HEK293 (cell line): ENCODE data around the gene FMNL1.

ENCODE experiments used
- BCL6B ChIP-seq: fragments of 450-650 bp; formaldehyde crosslinking; IDR thresholded peaks from 2 replicates; pipeline ENCODE4 v1.5.1; 2017; ENCODE audit warnings: missing biosample characterization, missing genetic modification characterization
- GLI2 ChIP-seq: fragments of 450-650 bp; formaldehyde crosslinking; IDR thresholded peaks from 2 replicates; pipeline ENCODE4; 2017; ENCODE audit warnings: missing biosample characterization, missing genetic modification characterization, low read depth, borderline replicate concordance
- HOXA7 ChIP-seq: sonication (generic); formaldehyde crosslinking; IDR thresholded peaks from 2 replicates; pipeline ENCODE4 v1.8.1; 2022; ENCODE audit warnings: missing genetic modification reagents, borderline replicate concordance
- KLF10 ChIP-seq: fragments of 450-650 bp; IDR thresholded peaks from 2 replicates; pipeline ENCODE4 v1.5.1; 2018; ENCODE audit warnings: missing biosample characterization, mild to moderate bottlenecking, missing genetic modification characterization
- KLF16 ChIP-seq: fragments of 450-650 bp; formaldehyde crosslinking; IDR thresholded peaks from 2 replicates; pipeline ENCODE4 v1.5.1; 2017; ENCODE audit warnings: missing biosample characterization, missing genetic modification characterization
- OSR2 ChIP-seq: fragments of 450-650 bp; formaldehyde crosslinking; IDR thresholded peaks from 2 replicates; pipeline ENCODE4 v1.5.1; 2016; ENCODE audit warnings: missing biosample characterization, missing genetic modification characterization
- PRDM2 ChIP-seq: fragments of 450-650 bp; formaldehyde crosslinking; IDR thresholded peaks from 2 replicates; pipeline ENCODE4 v1.5.1; 2016; ENCODE audit warnings: missing biosample characterization, missing genetic modification characterization, borderline replicate concordance
- PRDM6 ChIP-seq: fragments of 450-650 bp; formaldehyde crosslinking; IDR thresholded peaks from 2 replicates; pipeline ENCODE4 v1.5.1; 2017; ENCODE audit warnings: missing biosample characterization, missing genetic modification characterization
- ZNF138 ChIP-seq: fragments of 450-650 bp; formaldehyde crosslinking; IDR thresholded peaks from 2 replicates; pipeline ENCODE4 v1.5.1; 2016; ENCODE audit warnings: missing biosample characterization, missing genetic modification characterization, borderline replicate concordance
- ZNF155 ChIP-seq: fragments of 450-650 bp; formaldehyde crosslinking; IDR thresholded peaks from 2 replicates; pipeline ENCODE4 v1.5.1; 2016; ENCODE audit warnings: missing biosample characterization, missing genetic modification characterization
- ZNF157 ChIP-seq: fragments of 450-650 bp; formaldehyde crosslinking; IDR thresholded peaks from 2 replicates; pipeline ENCODE4 v1.5.1; 2016; ENCODE audit warnings: missing biosample characterization, missing genetic modification characterization
- ZNF211 ChIP-seq: fragments of 450-650 bp; formaldehyde crosslinking; IDR thresholded peaks from 2 replicates; pipeline ENCODE4 v1.5.1; 2016; ENCODE audit warnings: low read depth, missing biosample characterization, missing genetic modification characterization
- ZNF23 ChIP-seq: fragments of 450-650 bp; formaldehyde crosslinking; IDR thresholded peaks from 2 replicates; pipeline ENCODE4 v1.5.1; 2016; ENCODE audit warnings: missing biosample characterization, missing genetic modification characterization, borderline replicate concordance
- ZNF280C ChIP-seq: fragments of 450-650 bp; formaldehyde crosslinking; IDR thresholded peaks from 2 replicates; pipeline ENCODE4 v1.5.1; 2016; ENCODE audit warnings: missing biosample characterization, missing genetic modification characterization
- ZNF302 ChIP-seq: fragments of 450-650 bp; formaldehyde crosslinking; IDR thresholded peaks from 2 replicates; pipeline ENCODE4 v1.5.1; 2016; ENCODE audit warnings: missing biosample characterization, missing genetic modification characterization, low read depth
- ZNF366 ChIP-seq: fragments of 450-650 bp; formaldehyde crosslinking; conservative IDR thresholded peaks from 2 replicates; pipeline ENCODE4 v1.5.1; 2016; ENCODE audit warnings: missing biosample characterization, missing genetic modification characterization
- ZNF488 ChIP-seq: fragments of 450-650 bp; formaldehyde crosslinking; IDR thresholded peaks from 2 replicates; pipeline ENCODE4 v1.5.1; 2016; ENCODE audit warnings: missing biosample characterization, missing genetic modification characterization
- ZNF530 ChIP-seq: fragments of 450-650 bp; formaldehyde crosslinking; IDR thresholded peaks from 2 replicates; pipeline ENCODE4 v1.5.1; 2016; ENCODE audit warnings: low read depth, missing biosample characterization, missing genetic modification characterization
- ZNF548 ChIP-seq: fragments of 450-650 bp; formaldehyde crosslinking; IDR thresholded peaks from 2 replicates; pipeline ENCODE4 v1.5.1; 2016; ENCODE audit warnings: missing biosample characterization, missing genetic modification characterization
- ZNF629 ChIP-seq: fragments of 450-650 bp; formaldehyde crosslinking; IDR thresholded peaks from 2 replicates; pipeline ENCODE4 v1.5.1; 2017; ENCODE audit warnings: missing biosample characterization, missing genetic modification characterization
- ZNF658 ChIP-seq: fragments of 450-650 bp; formaldehyde crosslinking; IDR thresholded peaks from 2 replicates; pipeline ENCODE4; 2016; ENCODE audit warnings: missing biosample characterization, missing genetic modification characterization
- ZNF677 ChIP-seq: fragments of 450-650 bp; IDR thresholded peaks from 2 replicates; pipeline ENCODE4 v1.5.0; 2018; ENCODE audit warnings: missing biosample characterization, mild to moderate bottlenecking, missing genetic modification characterization, moderate library complexity
- ZSCAN18 ChIP-seq: fragments of 450-650 bp; formaldehyde crosslinking; IDR thresholded peaks from 2 replicates; pipeline ENCODE4 v1.5.1; 2016; ENCODE audit warnings: missing biosample characterization, missing genetic modification characterization
- ZSCAN23 ChIP-seq: fragments of 450-650 bp; formaldehyde crosslinking; IDR thresholded peaks from 2 replicates; pipeline ENCODE4 v1.5.1; 2016; ENCODE audit warnings: missing biosample characterization, missing genetic modification characterization
- ZSCAN4 ChIP-seq: fragments of 450-650 bp; formaldehyde crosslinking; IDR thresholded peaks from 2 replicates; pipeline ENCODE4 v1.5.1; 2017; ENCODE audit warnings: missing biosample characterization, missing genetic modification characterization

The FMNL1 gene

GRCh38 chr17:45197555-45198334 lies 23.9 kb upstream of the FMNL1 start (continued):
- TF ChIP-seq KLF16 (tag by site-specific recombination), result peak; percentile 34
- no peak; the same call in 1 of the 2 replicates for TF ChIP-seq ZSCAN4 (tag by site-specific recombination)
- TF ChIP-seq PRDM6 (tag by site-specific recombination), result no peak
- TF ChIP-seq ZNF280C (tag by site-specific recombination), result no peak
- TF ChIP-seq ZNF138, result no peak
- TF ChIP-seq ZNF488, result no peak
- no peak for TF ChIP-seq PRDM2 (tag by site-specific recombination)
- TF ChIP-seq ZNF658, result no peak
- no peak; the same call in 1 of the 2 replicates for TF ChIP-seq KLF10 (tag by site-specific recombination)
- TF ChIP-seq ZNF629, result peak; percentile 52
- TF ChIP-seq OSR2 (tag by site-specific recombination), result no peak
- no peak for TF ChIP-seq ZNF677 (tag by site-specific recombination)
- no peak for TF ChIP-seq BCL6B
- TF ChIP-seq ZNF366, result no peak
- TF ChIP-seq ZNF530, result no peak
- TF ChIP-seq ZNF548, result no peak
- TF ChIP-seq ZSCAN18 (tag by site-specific recombination), result no peak
- no peak for TF ChIP-seq GLI2 (tag by site-specific recombination)
- no peak for TF ChIP-seq ZNF157 (tag by site-specific recombination)
- TF ChIP-seq ZSCAN23 (tag by site-specific recombination), result no peak
- TF ChIP-seq ZNF302 (tag by site-specific recombination), result no peak
- no peak for TF ChIP-seq ZNF155 (tag by site-specific recombination)
- TF ChIP-seq HOXA7 (CRISPR knock-in tag), result no peak
- no peak for TF ChIP-seq ZNF23 (tag by site-specific recombination)
- no peak for TF ChIP-seq ZNF211 (tag by site-specific recombination)
